Measurements from ENCODE around the gene SHISA7.
"Not testable (repeated sequence)": the region's sequence is repeated elsewhere in the genome, so short reads cannot be mapped to it uniquely, and the experiment has no call there.

The SHISA7 gene

GRCh38 chr19:55421281-55421680, 21.8 kb downstream of the SHISA7 start:
- peak; percentile 30 for FAIRE-seq
- not testable (repeated sequence) for DNase-seq (ENCODE audit: low spot score)

DNA sequence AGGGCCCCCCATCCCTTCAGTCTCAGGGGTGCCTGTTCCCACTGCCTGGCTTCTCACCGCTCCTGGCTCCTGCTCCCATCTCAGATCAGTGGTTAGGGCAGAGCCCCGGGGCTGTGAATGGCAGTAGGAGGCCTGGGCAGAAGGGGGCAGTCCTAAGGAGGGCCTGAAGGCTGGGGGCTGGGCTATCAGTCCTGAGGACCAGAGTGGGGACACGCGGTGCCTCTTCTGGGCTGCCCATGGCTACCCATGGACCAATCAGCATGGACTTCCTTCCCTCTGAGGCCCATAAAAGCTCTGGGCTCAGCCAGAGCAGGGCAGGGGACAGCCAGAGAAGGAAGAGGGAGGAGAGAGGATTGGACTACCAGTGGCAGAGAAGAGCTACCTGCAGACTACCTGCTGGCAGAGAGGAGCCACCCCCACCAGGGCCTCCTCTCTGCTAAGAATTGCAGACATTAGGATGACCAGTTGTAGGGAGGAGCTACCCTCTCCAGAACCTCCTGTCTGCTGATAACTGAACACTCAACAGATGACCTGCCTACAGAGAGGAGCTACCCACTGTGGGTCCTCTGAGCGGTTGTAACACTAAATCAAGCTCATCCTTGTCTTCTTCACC, 23.4 kb downstream of the SHISA7 start:
- FAIRE-seq (no peak), DNase-seq (ENCODE audit: low spot score) (no peak)

- no peak for FAIRE-seq
- no peak for DNase-seq (ENCODE audit: low spot score)
Measured at GRCh38 chr19:55419103-55419502, 24.0 kb downstream of the SHISA7 start.

DNA sequence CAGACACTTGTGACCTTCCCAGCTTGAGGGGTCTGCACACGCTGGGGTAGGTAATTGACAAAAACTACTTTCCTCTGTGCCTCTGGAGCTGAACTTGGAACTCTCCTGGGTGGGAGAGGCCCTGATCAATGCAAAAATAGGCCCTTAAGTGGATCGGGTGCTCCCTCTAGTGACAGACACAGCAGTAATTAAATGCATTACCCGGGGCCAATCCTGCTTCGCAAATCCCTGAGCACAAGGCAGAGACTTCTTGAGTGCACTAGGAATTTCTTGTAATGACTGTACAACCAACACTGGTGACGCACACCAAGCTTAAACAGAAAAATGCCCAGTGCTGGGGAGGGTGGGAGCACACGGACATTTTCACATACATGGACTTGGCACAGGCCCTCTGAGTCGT, 24.9 kb downstream of the SHISA7 start:
- FAIRE-seq (no peak), DNase-seq (ENCODE audit: low spot score) (peak; percentile 73)

GRCh38 chr19:55410168-55410567, 32.9 kb downstream of the SHISA7 start:
- no peak for DNase-seq (ENCODE audit: low spot score)
- FAIRE-seq: no peak

- not testable (repeated sequence) for DNase-seq (ENCODE audit: low spot score); FAIRE-seq
Measured at GRCh38 chr19:55409179-55409578, 33.9 kb downstream of the SHISA7 start.

GRCh38 chr19:55408533-55408872, 34.6 kb downstream of the SHISA7 start:
- no peak for FAIRE-seq

GRCh38 chr19:55407800-55408532, 35.1 kb downstream of the SHISA7 start:
- FAIRE-seq: no peak
- DNase-seq (ENCODE audit: low spot score): peak; percentile 98

More at GRCh38 chr19:55408533-55408872, 34.6 kb downstream of the SHISA7 start:
- no peak for DNase-seq (ENCODE audit: low spot score)

- FAIRE-seq; DNase-seq (ENCODE audit: low spot score): not testable (repeated sequence)
Measured at GRCh38 chr19:55407550-55407799, 35.6 kb downstream of the SHISA7 start, which contains the start of gene UBE2S. UBE2S (minus strand) TSS chr19:55407788; CDS start chr19:55407589, 199 bp downstream.

DNA sequence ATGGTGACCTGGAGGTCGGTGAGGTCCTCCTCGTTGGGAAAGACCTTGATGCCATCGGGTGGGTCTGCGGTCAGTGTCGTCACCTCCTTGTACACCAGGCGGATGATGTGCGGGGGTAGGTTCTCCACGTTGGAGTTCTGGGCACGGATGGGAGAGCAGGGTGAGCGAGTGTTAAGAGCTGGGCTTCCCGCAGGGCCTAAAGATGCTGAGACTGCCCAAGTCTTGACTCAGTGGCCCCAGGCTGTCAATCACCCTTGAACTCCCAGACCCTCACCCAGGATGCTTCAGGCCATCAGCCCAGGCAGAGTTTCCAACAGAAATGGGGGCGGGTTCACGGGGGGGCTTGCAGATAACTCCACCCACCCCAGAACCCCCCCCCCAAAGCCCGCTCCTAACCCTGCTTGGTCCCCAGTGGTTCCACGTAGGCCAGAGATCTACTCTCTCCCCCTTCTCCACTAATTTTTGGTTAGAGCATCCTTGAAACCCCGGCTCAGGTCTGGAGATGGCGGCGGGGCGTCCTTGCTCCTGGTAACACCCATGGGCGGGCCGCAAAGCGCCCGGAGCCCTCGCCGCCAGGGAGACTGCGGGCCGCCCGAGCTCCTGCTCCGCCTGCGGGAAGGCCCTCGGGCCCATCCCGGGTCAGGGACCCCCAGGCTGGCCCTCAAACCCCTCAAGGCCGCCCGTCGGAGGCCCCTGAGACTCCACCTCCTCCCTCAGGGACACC, 36.1 kb downstream of the SHISA7 start:
- no peak for DNase-seq (ENCODE audit: low spot score)
- no peak for FAIRE-seq

DNA sequence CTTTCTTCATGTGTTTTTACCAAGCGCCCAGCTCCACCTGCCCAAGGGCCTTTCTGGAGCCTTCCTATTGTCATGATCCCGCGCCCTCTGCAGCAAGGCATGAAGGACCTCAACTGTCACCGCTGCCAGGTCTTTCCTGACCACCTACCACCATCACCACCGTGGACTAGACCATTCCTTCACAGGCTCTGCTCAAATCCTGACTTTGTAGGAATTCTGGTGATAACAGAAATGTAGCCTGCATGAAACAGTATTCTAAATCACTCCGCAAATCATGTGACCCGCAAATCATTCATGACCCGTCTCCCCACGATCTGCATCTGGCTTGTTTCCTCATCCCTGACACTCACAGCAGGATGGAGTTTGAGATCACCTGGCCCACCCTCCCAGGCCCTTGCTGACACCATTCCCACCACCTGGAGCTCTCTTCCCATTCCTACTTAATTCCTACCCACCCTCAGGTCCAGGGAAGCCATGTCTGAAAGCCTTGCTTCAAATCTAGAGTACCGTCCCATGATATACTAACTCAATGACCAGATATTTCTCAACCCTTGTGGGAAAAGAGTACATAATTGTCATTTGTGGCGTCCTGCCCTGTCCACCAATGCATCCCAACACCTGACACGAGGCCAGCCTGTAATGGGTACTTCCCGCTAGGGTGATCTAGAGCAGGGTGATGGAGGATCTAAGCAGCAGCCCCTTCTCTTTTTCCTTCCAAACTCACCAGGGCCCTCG, 36.8 kb downstream of the SHISA7 start:
- FAIRE-seq: no peak
- DNase-seq (ENCODE audit: low spot score): no peak

DNA sequence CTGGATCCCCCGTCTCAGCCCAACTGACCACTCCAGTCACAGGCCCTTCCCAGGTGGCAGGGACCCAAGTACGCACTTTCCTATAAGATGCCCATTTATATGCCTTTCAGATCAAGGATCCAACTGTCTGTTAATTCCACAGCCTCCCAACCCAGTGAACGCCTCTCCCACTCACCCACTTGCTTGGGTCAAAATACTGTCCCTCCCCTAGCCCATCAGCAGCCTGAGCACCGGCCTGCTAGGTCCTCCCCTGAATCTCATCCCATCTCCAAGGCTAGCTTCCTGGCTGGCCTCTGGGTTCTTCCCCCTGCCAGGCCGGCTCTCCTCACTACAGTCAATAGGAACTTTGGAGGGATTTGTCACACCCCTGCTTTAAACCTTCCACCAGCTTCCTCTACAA, 37.5 kb downstream of the SHISA7 start:
- no peak for DNase-seq (ENCODE audit: low spot score)
- FAIRE-seq: no peak

GRCh38 chr19:55402509-55402908, 40.6 kb downstream of the SHISA7 start:
- FAIRE-seq (no peak), DNase-seq (ENCODE audit: low spot score) (no peak)

- FAIRE-seq; DNase-seq (ENCODE audit: low spot score): not testable (repeated sequence)
Measured at GRCh38 chr19:55401390-55401789, 41.7 kb downstream of the SHISA7 start.

- no peak for FAIRE-seq
- DNase-seq (ENCODE audit: low spot score): no peak
Measured at GRCh38 chr19:55400281-55401087, 42.6 kb downstream of the SHISA7 start.

DNA sequence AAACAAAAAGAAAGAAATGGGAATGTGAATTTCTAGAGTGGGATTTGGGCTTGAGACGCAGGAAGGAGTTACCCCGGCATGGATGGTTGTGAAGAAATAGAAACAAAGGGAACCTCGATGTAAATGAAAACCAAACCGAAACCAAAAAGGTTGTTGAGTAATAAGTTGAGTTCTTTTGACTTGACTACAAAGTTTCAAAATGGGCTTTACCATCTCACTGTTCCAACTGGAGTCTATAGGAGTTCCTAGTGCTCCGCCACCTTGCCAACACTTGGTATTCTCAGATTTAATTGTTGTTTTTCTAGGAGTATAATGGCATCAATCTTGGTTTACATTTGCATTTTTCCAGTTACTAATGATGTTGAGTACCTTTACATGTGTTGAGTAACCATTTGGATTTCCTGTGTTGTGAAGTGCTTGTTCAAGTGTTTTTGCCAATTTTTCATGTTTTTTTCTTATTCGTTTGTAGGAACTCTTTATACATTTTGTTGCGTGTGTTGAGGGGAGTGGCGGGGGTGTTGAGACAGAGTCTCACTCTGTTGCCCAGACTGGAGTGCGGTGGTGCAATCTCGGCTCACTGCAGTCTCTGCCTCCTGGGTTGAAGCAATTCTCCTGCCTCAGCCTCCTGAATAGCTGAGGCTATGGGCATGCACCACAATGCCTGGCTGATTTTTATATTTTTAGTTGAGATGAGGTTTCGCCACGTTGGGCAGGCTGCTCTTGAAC, 44.7 kb downstream of the SHISA7 start:
- no peak for FAIRE-seq
- DNase-seq (ENCODE audit: low spot score): no peak

- FAIRE-seq (no peak), DNase-seq (ENCODE audit: low spot score) (no peak)
Measured at GRCh38 chr19:55392820-55393761, 50.0 kb downstream of the SHISA7 start.

GRCh38 chr19:55391702-55392615, 51.1 kb downstream of the SHISA7 start:
- DNase-seq (ENCODE audit: low spot score): no peak
- FAIRE-seq: no peak

Measured in urothelium cell line (cell line).